HG03139 (cell line): ENCODE data around the gene WNT9A.

ENCODE experiments used
- ATAC-seq: cut with Tn5 transposase; IDR thresholded peaks from one replicate; pipeline ENCODE4 v1.9.1; 2021; ENCODE audit not compliant: unreplicated experiment

The WNT9A gene

DNA sequence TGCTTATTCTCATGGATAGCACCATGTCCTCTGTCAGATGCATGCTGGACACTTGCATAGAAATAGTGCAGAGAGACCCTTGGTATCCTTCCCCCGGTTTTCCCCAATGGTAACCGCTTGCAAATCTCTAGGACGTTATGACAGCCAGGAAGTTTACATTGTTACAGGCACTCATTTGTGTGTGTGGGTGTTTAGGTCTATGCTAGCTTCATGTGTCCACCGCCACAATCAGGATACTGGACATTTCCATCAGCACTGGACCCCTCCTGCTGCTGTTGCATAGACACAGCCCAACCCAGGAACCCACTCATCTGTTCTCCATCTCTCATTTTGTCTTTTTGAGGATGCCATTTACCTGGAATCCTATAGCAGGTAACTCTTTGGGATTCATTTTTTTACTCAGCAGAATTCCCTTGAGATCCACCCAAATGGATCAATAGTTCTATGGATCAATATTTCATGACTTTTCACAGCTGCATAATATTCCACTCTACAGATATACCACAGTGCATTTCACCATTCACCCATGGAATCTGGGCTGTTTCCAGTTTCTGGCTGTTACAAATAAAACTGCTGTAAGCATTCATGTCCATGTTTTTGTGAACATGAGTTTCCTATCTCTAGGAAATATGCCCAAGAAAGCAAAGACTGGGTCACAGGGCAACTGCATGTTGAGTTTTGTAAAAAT, 6.6 kb upstream of the WNT9A start:
- no peak for ATAC-seq

DNA sequence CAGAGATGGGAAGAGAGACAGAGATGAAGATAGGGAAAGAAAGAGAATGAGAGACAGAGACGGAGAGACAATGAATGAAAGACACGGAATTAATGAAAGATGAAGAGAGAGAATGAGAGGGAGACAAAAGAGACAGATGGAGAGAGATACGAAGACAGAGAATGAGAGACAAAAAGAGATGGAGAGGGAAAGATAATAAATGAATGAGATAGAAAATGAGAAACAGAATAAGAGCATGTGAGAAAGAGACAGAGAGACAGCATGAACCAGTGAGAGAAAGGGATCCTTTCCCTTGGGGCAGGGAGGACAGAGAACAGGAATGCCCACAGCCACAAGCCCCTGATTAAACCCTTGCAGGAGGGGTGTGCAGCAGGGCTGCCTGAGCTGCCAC, 5.3 kb upstream of the WNT9A start:
- no peak for ATAC-seq

DNA sequence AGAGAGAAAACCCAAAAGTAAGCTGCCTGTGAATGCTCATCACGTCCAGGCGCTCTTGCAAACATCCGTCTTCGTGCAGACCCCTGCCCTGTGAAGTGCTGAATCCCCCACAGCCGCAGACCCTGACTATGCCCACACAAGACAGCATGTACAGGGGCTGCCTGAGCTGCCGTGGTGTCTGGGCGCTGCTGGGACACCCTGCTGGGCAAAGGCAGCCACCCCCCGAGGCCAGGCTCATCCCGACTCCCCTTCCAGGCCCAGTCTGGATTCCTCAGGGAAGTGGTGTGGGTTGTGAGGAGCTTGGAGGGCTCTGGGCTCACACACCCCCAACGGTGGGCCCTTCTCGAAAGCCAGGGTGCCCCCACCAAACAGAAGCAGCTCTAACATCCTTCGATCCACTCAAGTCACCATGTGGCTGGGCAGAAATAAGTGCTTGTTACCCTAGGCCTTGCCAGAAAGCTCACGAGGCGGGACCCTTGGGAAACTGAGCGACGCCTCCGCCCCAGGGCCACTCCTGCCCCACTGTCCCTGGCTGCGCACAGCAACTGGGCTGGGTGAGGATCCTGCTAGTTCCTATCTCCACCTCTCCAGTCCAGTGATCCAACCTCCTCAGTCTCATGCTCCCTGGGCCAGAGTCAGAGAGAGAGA, 4.8 kb upstream of the WNT9A start:
- ATAC-seq: no peak

DNA sequence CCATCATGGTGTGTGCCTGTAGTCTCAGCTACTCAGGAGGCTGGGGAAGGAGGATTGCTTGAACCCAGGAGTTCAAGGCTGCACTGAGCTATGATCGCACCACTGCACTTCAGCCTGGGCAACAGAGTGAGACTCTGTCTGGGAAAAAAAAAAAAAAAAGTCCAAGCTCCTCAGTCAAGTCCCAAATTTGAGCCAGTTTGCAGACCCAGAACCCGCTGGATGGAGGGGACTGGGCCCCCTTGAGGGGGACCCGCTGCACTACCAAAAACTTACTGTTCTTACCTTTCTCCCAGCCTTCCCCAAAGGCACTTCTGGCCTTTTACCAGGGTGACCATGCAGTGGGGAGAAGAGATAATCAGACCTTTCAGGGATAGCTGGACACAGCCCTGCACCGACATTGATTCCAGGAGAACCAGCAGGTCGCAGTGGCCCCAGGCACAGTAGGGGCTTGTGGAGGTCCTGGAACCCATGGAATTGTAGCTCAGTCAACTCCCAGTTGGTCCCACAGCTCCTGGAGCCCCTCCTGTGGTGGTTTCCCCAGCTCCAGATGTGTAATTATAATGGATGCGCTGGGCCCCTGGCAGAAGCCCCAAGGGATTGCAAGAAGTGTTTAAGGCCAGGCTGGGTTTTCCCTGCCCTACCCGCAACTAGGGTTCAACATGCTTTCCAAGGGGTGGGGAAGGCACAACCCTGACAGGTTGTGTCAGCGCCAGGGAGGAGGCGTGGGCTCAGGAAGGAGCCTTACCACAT, 4.1 kb upstream of the WNT9A start:
- no peak for ATAC-seq

DNA sequence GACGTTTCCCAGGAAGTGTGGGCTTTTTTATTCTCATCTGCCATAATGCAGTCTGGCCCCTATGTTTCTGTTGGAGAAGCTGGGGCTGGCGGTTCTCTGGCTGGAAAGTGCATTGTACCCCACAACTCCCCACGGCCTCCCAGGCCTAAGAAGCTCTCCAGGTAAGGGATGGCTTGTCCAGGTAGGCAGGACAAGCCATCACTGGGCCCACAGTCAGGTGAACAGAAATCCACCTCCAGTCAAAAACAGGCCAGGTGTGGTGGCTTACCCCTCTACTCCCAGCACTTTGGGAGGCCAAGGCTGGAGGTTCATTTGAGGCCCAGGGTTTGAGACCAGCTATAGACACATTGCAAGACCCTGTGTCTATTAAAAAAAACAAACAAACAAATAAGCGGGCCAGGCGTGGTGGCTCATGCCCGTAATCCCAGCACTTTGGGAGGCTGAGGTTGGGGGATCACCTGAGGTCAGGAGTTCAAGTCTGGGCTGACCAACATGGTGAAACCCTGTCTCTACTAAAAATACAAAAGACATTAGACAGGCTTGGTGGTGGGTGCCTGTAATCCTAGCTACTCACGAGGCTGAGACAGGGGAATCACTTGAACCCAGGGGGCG, 3.1 kb upstream of the WNT9A start:
- no peak for ATAC-seq

DNA sequence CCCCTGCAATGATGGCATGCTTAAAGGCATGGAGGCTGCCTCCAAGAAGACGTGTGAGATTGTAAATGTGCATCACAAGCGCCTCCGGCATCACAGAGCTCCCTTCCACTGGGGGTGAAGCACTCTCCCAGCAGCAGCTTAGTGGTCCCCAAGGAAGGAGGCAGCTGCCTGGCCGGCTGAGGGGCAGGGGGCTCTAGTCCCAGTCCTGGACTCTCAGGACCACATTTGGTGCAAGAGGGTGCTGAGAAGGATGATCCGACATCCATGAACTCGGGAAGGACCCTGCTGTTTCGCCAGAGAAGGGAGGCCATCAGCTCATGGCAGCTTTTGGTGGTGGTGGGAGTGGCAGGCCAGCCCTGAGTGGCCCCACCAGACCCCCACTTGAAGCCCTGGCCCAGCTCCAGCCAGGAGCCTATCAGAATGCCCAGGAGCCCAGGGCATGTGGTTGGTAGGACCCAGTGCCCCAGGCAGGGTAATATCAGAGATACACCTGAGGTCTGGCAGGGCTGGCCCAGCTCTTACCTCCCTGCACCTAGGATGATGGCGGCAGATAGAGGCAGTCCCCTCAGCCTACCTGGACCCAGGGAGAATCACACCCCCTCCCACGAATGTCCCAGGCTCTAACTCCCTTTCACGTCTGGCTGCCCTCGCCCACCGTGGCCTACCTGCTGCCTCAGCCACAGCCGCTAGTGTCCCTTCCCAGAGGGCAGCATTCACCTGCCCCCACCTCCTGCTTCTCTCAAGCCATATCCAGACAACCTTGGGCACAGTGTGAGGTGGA, 2.4 kb upstream of the WNT9A start:
- no peak for ATAC-seq

DNA sequence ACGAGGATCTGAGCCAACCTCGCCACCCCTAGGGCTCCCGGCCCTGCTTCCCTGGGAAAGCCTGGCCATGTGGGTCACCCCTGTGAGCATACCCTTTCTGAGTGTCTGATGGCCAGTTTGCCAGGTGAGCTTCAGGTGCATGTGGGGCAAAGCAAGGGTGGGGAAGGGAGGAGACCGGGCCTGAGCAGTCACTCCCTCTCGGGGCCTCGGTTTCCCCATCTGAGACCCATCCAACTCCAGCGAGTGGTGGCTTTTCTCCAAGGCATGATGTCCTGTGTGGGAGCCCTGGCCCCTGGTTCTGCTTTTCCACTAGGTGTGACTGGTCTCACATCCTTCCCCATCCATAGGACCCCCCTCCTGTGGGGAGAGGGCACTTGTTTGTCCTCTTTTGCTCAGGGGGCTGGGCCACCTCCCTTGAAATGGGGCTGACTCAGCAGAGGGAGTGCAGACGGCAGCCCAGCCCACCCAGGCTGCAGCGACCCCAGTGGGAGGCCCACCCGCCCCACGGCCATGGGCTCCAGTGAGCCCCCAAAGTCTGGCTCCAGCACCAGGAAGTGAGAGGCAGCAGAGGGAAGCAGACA, 1.7 kb upstream of the WNT9A start:
- no peak for ATAC-seq

DNA sequence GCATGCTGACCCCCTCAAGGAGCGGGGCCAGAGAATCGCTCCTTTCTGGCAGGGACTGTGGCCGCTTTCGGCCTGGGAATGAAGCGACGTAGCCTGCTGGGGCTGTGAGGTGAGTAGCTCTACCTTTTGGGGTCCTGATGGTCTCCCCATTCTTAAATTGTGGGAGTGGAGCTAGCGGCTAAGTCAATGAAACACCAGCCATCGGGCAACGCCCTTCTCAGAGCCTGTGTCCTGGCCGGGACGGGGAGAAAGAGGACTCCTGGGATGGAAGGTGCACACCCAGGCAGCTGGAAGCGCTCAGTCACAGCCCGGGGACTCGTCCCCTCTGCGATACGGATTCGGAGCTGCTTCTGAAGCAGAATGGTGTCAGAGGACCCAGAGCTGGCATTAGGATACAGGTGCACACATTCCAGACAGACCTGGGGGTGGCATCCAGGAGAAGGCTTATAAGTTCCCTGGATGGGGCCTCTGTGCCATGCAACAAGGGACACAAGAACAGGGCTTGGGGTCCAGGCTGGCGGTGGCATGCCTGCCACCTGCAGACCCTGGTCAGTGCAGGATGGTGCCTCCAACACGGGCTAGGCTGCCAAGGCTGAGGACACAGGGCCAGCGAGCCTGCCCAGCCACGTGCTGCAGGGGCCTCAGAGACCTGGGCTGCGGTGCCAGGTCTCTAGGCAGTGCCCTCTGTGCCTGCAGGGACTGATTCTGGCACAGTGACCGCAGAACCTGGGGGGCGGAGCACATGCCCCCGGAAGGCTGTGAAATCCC, 945 bp upstream of the WNT9A start:
- no peak for ATAC-seq

DNA sequence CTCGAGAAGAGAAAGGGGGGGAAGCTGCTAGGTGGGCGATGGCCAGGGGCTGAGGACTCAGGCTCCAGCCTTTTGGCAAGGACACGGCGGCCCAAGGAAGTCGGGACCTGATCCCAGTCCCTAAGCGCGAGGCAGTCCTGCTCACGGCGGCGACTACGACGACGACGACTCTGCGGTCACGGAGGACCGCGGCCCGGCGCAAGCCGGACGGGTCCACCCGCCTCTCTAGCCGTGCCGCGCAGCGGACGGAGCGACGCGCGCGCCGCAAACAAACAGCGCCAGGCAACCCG, 401 bp downstream of the WNT9A start:
- no peak for ATAC-seq

DNA sequence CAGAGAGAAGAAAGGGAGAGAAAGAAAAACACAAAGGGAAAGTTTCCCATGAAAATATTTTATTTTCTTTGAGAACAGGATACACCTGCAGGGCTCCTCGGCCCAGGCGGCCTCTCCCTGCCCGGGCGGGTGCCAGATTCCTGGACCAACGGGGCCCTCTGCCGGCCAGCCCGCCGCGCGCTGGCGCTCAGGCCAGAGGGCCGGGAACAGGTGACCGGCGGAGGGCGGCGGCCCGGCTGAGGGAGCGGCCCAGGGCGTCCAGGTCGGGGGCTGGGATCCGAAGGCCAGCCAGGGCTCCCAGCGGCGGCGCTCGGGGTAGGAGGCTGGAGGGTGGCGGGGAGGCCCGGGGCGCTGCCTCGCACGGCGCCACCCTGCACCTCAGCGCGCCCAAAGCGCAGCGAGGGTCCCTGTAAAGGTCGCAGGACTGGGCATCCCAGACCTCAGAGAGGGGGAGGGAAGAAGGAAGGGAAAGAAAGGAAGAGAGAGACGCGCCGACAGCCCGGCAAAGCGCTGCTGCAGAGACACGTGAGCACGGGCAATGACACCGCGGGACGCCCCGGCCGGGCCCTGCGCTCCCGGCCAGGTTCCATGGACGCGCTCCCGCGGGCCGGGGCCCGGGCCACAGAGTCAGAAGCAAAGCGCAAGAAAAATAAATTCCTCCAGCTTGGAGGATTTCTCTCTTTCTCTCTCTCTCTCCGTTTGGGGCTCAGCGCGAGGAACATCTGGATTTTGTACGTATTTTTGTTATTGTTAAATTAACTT, 927 bp downstream of the WNT9A start:
- peak; percentile 45 for ATAC-seq

DNA sequence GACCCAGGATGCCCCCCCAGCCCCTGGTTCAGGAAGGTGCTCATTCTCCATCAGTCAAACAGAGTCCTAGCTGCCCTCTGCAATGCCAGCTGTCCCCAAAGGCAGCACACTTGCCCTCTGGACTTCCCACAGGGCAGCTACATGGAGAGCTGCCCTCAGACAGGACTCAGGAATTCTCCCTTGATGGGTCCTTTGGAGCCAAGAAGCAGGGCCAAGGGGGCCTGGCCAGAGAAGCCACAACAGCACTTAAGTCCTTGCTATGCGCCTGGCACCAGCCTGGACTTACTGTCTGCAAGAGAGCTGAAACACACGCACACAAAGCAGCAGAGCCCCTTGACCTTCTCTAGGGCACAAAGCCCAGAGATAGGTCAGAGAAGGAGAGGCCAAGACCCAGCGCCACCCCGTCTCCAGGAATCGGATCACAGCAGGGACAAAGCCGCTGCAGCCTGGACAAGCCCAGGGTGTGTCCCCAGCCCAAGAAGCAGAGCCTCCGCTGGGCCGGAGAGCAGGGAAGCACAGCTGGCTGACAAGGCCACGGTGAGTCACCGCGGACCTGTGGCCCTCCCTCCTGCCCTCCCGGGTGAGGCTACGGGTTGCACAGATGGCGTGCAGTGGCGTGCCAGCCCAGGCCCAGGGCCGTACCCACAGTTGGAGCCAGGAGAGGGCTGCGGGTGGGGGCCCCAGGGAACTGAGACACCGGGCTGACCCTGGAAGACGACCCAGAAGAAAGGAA, 1.7 kb downstream of the WNT9A start:
- ATAC-seq: peak; percentile 5

DNA sequence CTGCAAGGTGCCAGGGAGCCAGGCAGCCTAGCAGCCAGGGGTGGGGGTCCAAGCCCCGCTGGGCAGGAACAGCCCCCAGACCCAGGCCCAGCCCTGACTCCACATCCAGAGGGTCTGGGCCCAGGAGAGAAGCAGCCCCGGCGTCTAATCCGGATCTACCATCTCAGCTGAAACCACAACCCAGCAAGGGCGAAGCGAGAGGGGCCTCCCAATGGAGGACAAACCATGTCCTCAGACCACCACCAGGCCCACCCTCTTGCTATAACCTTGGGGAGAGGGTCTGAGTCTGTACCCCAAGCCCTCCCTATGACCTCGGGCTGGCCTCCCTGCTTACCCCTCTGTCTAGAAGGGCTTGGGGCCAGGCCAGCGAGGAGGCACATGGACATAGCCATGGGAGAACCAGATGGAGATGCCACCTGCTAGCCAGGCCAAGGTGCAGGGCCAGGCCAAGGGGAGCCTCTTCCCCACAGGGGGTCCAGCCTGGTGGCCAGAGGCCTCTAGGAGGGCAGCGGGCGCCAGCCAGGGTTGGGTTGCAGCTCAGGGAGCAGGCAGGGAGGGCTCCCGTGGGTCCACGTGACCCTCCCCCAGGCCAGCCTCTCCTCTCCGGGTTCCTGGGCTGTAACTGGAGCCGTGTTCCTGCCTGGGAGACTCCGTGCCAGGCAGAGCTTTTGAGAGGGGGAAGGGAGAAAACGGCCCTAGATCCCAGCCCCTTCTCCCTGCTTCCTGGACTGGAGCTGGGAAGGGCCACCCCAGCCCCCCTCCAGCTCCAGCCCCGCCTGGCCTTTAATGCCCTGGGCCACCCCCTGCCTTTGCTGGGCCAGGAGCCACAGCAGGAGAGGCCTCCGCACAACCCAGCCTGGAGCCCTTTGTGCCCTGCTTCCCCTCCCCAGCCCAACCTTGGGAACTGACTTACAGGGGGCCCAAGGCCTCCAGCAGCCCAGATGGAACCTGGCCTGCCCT, 2.5 kb downstream of the WNT9A start:
- no peak for ATAC-seq

DNA sequence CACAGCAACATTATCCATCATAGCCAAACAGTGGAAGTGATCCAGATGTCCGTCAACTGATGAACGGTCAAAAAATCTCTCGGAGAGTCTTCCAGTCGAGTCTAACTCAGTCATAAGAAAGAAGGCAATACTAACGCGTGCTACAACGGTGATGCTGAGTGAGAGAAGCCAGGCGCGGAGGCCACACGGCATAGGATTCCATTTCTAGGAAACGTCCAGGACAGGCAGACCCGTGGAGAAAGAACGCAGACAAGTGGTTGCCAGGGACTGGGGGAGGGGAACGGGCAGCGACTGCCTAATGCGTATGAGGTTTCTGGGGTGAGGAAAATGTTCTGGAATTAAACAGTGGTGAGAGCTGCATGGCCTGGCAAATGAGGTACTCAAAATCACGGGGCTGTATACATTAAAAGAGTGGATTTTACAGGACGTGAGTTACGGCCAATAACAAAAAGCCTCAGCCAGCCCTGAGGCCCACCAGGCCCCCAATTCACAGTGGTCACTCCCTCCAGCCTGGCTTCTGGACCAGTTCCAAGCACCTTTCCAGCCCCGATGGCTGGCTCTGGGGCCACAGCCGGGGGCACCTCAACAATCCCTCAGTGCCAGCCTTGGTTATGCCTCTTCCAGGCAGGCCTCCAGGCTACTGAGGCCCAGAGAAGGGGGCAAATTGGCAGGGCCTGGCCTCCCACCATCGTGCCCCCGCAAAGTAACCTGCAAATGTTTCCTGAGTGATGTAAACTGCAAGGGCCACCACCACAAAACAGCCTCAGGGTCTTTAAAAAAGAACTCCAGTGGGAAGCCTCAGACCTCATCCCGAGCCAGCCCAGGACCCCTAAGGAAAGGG, 3.4 kb downstream of the WNT9A start:
- no peak for ATAC-seq

DNA sequence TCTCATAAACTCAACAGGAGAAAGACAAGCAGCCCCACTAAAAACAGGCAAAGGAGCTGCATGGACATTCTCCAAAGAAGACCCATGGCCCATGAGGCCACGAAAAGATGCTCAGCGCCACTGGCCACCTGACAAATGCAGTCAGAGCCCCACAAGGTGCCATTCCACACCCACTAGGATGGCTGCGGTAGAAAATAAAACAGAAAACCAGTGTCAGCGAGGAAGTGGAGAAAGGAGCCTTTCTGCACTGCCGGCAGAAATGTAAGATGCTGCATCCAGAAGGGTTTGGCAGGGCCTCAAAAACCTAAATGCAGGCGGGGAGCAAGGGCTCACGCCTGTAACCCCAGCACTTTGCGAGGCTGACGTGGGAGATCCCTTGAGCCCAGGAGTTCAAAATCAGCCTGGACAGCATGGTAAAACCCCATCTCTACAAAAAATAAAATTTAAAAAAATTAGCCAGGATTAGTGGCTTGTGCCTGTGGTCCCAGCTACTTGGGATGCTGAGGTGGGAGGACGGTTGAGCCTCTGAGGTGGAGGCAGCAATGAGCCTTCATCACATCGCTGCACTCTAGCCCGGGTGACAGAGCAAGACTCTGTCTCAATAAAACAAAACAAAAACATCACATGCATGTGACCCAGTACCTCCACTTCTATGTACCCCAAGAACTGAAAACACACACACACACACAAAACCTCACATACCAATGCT, 4.2 kb downstream of the WNT9A start:
- ATAC-seq: no peak

DNA sequence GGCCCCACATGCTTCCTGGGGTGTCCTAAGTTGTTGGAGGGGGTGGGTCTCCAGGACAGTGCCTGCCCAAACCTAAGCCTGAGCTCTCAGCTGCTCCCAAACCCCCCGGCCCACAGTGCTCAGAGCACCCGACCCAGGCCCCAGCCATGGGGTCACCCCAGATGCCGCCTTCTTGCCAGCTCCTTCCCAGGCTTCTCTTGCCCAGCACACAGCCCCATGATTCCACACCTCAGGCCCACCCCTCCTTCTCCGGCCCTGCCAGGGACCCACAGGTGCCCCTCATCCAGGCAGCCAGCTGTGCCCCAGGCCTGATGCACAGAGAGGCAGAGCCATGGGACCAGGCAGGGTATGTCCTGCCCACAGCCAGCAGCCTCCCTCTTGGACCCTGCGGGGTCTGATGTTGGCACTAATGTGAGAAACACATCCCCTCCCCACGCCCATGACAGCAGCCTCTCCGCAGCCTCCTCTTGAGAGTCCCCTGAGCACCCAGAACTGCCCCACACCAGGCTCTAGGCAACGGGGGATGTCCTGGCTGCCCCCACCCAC, 4.9 kb downstream of the WNT9A start:
- no peak for ATAC-seq
